ENCODE data around the gene ZNF536.
"Not testable (repeated sequence)": the region's sequence is repeated elsewhere in the genome, so short reads cannot be mapped to it uniquely, and the experiment has no call there.

Gene ZNF536

DNA sequence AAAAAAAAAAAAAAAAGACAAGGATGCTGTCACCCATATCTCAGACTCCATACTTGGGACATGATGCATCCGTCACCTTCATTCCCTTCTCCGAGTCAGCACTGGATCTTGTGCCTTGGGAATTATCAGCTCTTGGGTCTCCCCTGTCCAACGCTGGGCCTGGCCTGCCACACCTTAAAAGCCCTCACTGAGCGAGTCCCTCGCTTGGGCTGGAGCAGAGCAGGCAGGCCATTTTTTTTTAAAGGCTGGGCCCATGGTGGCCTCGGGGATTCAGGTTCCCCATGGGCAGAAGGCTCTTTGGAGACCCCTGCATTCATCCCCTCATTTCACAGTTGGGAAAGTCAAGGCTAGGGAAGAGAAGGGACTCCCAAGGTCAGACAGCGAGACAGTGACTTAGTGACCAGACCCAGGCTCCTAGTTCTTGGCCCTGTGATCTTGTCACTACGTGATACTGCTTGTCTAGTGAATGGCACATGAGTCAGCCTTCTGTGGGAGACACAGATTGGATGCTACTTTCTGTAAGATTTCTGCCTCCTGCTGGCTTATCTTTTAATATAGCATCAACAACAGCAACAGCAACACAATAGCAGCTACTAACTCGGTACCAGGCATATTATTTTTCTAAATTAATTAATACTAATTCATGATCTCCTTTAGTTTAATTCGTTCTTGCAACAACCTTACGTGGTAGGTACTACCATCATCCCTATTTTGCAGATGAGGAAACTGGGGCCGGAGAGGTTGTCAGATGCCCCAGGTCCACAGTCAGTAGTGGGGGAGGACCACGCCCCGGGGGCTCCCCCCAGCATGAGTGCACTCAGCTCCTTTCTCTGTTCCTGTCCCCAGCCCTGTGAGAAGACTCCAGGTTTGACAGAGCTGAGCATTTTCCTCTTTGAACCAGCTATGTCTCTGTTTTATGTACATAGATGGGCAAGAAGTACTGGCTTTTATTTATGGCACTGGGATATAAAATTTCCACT lies 27.4 kb upstream of the ZNF536 start:
- no peaks in the 10 kb centered on the region for H3K36me3 Mint-ChIP-seq (ENCODE audit: low read depth)
- DNase-seq = no peak

DNA sequence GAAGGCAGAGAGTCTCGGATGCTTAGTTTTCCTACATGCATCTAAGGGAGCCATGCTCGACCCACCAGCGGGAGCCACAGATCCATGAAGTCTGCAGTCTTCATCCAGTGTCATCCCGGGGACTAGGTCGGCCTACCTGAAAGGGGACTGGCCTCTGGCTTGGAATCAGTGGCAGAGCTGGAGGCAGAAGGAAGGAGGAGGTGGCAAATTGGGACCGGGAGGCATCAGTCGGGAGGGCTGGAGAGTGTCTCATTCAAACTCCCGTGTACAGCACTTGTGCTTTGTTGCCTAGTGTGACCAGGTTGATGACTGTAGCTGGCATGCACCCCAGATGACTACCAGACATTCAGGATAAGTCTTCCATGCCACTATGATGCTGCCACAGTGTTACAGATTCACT lies 26.5 kb upstream of the ZNF536 start:
- H3K4me3 Mint-ChIP-seq = no peak overlapping the region
- H3K4me1 Mint-ChIP-seq = peaks cover 16% of the 10 kb centered on the region
- DNase-seq = no peak
- H3K27ac Mint-ChIP-seq = no peak overlapping the region
- H3K27me3 Mint-ChIP-seq (ENCODE audit: low read depth, poor library complexity) = peaks cover 19% of the 10 kb centered on the region
- H3K36me3 Mint-ChIP-seq (ENCODE audit: low read depth) = no peaks in the 10 kb centered on the region
- TF ChIP-seq, protein P1, sequence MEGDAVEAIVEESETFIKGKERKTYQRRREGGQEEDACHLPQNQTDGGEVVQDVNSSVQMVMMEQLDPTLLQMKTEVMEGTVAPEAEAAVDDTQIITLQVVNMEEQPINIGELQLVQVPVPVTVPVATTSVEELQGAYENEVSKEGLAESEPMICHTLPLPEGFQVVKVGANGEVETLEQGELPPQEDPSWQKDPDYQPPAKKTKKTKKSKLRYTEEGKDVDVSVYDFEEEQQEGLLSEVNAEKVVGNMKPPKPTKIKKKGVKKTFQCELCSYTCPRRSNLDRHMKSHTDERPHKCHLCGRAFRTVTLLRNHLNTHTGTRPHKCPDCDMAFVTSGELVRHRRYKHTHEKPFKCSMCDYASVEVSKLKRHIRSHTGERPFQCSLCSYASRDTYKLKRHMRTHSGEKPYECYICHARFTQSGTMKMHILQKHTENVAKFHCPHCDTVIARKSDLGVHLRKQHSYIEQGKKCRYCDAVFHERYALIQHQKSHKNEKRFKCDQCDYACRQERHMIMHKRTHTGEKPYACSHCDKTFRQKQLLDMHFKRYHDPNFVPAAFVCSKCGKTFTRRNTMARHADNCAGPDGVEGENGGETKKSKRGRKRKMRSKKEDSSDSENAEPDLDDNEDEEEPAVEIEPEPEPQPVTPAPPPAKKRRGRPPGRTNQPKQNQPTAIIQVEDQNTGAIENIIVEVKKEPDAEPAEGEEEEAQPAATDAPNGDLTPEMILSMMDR (IDR thresholded peaks at IDR 0.05) = no peak
- H3K9me3 Mint-ChIP-seq = no peaks in the 10 kb centered on the region

More for the DNA sequence above, 27.4 kb upstream of the ZNF536 start:
- peaks cover 20% of the 10 kb centered on the region for H3K4me1 Mint-ChIP-seq
- H3K4me3 Mint-ChIP-seq = no peak overlapping the region
- TF ChIP-seq, protein P1 (IDR thresholded peaks at IDR 0.05) = no peak
- H3K9me3 Mint-ChIP-seq = no peaks in the 10 kb centered on the region
- H3K27ac Mint-ChIP-seq = no peak overlapping the region
- H3K27me3 Mint-ChIP-seq (ENCODE audit: low read depth, poor library complexity) = peaks cover 23% of the 10 kb centered on the region

DNA sequence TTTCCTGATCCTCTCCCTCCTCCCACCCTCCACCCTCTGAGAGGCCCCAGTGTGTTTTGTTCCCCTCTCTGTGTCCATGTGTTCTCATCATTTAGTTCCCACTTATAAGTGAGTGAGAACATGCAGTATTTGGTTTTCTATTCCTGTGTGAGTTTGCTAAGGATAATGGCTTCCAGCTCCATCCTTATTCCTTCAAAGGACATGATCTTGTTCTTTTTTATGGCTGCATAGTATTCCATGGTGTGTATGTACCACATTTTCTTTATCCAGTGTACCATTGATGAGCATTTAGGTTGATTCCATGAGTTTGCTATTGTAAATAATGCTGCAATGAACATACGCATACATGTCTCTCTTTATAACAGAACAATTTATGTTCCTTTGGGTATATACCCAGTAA lies 25.7 kb upstream of the ZNF536 start:
- not testable (repeated sequence) for H3K9me3 Mint-ChIP-seq; H3K36me3 Mint-ChIP-seq (ENCODE audit: low read depth); H3K27ac Mint-ChIP-seq; H3K4me3 Mint-ChIP-seq; DNase-seq; H3K4me1 Mint-ChIP-seq
- H3K27me3 Mint-ChIP-seq (ENCODE audit: low read depth, poor library complexity) = peaks cover 22% of the 10 kb centered on the region

DNA sequence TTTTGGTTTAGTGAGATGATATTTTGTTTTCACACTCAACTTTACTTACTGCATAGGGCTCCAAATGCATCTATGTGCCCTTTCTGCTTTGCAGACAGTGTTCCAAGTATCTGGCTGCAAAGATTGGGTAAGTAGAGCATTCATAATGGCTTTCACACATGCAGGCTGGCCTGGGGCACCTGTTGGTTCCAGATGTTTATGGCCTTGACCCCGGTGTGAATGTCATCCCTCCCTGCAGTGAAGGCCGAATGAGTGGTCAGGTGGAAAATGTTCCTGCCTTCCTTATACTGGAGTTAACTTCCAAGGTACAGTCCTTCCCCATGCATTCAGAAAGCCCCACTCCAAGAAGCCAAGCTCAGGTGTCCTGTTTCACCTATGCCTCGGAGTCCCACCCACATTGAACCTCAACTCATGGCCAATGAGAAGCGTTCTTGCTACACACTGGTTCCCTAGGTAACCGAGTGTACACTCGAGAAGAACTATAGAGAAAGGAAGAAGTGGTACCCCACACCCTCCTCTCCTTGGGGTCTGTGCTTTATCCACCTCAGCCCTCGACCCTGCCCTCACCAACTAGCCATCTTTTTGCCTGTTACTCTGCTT lies 23.0 kb upstream of the ZNF536 start:
- Mint-ChIP-seq H3K27me3 (ENCODE audit: low read depth, poor library complexity) (peaks cover 36% of the 10 kb centered on the region), H3K9me3 (no peaks in the 10 kb centered on the region), H3K36me3 (ENCODE audit: low read depth) (no peaks in the 10 kb centered on the region), H3K4me3 (no peak overlapping the region), H3K4me1 (peaks cover 7% of the 10 kb centered on the region), H3K27ac (no peak overlapping the region)
- no peak for DNase-seq
- TF ChIP-seq, protein P1 (IDR thresholded peaks at IDR 0.05) = no peak

DNA sequence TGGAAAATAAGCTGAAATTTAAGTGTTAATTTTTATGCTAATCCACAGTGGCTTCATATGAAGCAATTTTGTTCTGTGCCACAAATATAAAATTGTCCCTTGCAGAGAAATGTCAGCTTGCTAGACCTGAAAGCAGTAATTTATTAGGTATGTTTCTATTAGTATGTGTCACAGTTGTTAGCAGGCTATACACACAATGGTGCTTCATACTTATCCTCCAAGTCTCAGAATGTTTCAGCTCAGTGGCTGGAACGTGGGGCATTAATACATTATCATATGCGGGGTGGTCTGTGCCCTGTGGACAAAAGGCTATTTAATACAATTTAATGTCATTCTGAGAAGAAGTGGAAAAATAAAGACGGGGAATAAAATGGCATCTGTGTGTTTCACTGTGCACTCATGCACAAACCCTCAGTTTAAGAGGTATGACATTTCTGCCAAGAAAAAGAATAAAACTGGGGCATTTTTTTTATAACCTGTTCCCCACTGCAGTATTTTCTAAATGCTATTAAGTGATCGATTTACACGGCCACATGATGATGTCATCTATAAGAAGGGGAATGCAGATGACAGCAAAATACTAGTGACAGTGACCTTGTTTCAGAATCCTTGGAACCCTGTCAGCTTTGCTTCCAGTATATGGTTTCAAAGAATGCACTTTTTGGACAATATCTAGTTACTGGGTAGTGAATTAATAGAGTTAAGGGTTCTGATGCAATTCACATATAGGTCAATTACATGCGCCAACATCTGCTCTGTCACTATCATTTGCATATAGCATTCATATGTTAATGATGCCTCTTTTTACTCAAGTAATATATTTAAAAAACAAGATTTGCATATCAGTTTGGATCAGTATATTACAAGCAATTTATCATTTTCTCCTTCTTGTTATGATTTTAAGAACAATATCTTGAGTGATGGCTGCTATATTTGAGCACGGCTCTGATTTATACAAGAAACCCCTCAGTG lies 21.2 kb upstream of the ZNF536 start:
- TF ChIP-seq, protein P1 (IDR thresholded peaks at IDR 0.05) = no peak
- Mint-ChIP-seq H3K27ac (no peak overlapping the region), H3K4me1 (peaks cover 7% of the 10 kb centered on the region), H3K27me3 (ENCODE audit: low read depth, poor library complexity) (peaks cover 44% of the 10 kb centered on the region), H3K9me3 (no peaks in the 10 kb centered on the region), H3K4me3 (no peak overlapping the region), H3K36me3 (ENCODE audit: low read depth) (no peaks in the 10 kb centered on the region)
- DNase-seq = no peak

DNA sequence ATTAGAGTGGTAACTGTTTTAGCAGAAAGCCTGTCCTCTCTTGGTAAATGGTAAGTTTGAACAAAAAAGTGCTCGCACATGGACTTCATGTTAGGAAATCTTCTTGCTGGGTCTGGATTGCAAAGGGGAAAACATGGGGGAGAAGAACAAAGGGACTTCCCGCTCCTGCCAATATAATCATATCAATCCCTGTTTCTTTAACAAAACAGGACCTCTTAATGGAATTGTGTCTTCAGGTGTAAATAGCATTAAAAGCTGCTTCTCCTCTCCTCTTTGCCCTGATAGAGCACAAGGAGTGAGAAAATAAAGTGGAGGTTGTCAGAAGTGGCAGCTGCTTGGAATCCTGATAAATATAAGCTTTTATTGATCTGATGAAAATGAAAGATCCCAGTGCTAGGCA lies 20.4 kb upstream of the ZNF536 start:
- H3K4me1 Mint-ChIP-seq = peaks cover 7% of the 10 kb centered on the region
- no peak overlapping the region for H3K27ac Mint-ChIP-seq
- H3K36me3 Mint-ChIP-seq (ENCODE audit: low read depth) = no peaks in the 10 kb centered on the region
- TF ChIP-seq, protein P1 (IDR thresholded peaks at IDR 0.05) = no peak
- H3K27me3 Mint-ChIP-seq (ENCODE audit: low read depth, poor library complexity) = peaks cover 44% of the 10 kb centered on the region
- H3K4me3 Mint-ChIP-seq = no peak overlapping the region
- H3K9me3 Mint-ChIP-seq = no peaks in the 10 kb centered on the region
- DNase-seq = no peak

Data from nephron progenitor cell (in vitro differentiated cells).